ENCODE results near the gene DNAJC25.

Gene DNAJC25

GRCh38 chr9:111696796-111697195 is 65.7 kb downstream of the DNAJC25 start:
- Histone ChIP-seq H3K4me1 (ENCODE audit: control insufficient read depth in 2 of 2, insufficient read depth in 2 of 2, low read length in 2 of 2) (peaks cover 5 to 6% of the 10 kb centered on the region in 2 donors), H3K9me3 (ENCODE audit: control insufficient read depth in 2 of 2, low read length in 2 of 2) (no peaks in the 10 kb centered on the region), H3K27me3 (ENCODE audit: control insufficient read depth in 2 of 2, insufficient read depth in 2 of 2, low read length in 2 of 2) (no peaks in the 10 kb centered on the region), H3K9ac (ENCODE audit: low read depth in 1 of 2, low read length in 2 of 2) (no peak overlapping the region), H3K36me3 (ENCODE audit: control insufficient read depth in 2 of 2, insufficient read depth in 2 of 2, low read length in 2 of 2) (no peaks in the 10 kb centered on the region), H3K4me3 (ENCODE audit: low read length in 2 of 2) (no peak overlapping the region), H3K27ac (ENCODE audit: low read depth in 2 of 2, low read length in 2 of 2) (no peak overlapping the region)

- Histone ChIP-seq H3K4me1 (ENCODE audit: control insufficient read depth in 2 of 2, insufficient read depth in 2 of 2, low read length in 2 of 2) (peaks cover 8 to 9% of the 10 kb centered on the region in 2 donors), H3K4me3 (ENCODE audit: low read length in 2 of 2) (peak overlapping the region in 1 of 2 donors; percentile 20), H3K27ac (ENCODE audit: low read depth in 2 of 2, low read length in 2 of 2) (peak overlapping the region in 1 of 2 donors; percentile 58), H3K27me3 (ENCODE audit: control insufficient read depth in 2 of 2, insufficient read depth in 2 of 2, low read length in 2 of 2) (no peaks in the 10 kb centered on the region), H3K9ac (ENCODE audit: low read depth in 1 of 2, low read length in 2 of 2) (no peak overlapping the region), H3K36me3 (ENCODE audit: control insufficient read depth in 2 of 2, insufficient read depth in 2 of 2, low read length in 2 of 2) (no peaks in the 10 kb centered on the region), H3K9me3 (ENCODE audit: control insufficient read depth in 2 of 2, low read length in 2 of 2) (no peaks in the 10 kb centered on the region)
Observed at GRCh38 chr9:111700776-111701175, 69.6 kb downstream of the DNAJC25 start.

Measured in mucosa of rectum (tissue), 2 donors.